NK-92 treated with Interleukin-12 subunit alpha and Interleukin-12 subunit beta, amount 100 ng/mL, for 24 hours (cell line): Measurements from ENCODE around the gene MTM1.

Source experiments
- DNase-seq: peaks from one replicate; lab custom pipeline; 2025; lab: John Stamatoyannopoulos, UW

The MTM1 gene

DNA sequence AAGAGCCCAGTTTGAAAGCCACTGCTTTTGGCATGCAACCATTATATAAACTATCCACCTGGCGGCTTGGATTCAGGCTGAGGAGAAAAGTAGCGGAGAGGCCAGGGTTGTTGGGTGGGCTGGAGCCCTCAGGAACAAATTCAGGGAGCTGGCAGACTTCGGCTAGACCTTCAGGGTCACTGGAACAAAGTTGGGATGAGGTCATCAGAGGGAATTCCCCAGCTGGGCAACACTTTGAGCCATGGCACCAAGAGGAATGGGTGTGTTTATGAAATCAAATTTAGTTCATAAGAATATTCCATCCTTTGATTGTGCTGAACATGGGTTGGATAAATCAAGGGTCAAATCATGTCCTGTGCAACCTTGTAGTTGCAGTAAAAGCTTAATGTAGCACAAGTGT is 146.8 kb downstream of the MTM1 start:
- no peak for DNase-seq

DNA sequence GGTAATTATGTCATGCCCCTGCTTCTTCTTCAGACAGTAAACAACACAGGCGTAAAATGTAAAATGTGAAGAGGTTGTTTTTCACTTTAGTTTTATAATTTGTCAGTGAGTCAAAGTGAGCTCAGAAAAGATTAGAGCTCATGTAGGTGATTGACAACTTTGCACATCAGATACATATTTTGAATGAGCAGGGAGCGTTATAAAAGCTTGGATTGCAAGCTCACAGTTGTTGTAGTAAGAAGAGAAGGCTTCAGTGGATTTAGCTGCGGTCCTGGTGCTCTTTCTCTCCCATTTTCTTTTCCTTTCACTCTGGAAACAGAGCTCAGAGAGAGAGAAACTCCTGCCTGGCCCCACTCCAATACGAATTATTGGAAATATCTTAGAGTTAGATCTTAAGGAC is 151.2 kb downstream of the MTM1 start:
- no peak for DNase-seq
